ENCODE data around the gene KCNN3.
"Not testable (repeated sequence)": the region's sequence is repeated elsewhere in the genome, so short reads cannot be mapped to it uniquely, and the experiment has no call there.

DNA sequence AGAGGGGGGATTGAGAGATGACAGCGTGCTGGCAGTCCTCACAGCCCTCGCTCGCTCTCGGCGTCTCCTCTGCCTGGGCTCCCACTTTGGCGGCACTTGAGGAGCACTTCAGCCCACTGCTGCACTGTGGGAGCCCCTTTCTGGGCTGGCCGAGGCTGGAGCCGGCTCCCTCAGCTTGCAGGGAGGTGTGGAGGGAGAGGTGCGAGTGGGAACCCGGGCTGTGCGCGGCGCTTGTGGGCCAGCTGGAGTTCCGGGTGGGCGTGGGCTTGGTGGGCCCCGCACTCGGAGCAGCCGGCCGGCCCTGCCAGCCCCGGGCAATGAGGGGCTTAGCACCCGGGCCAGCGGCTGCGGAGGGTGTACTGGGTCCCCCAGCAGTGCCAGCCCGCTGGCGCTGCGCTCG is 192.2 kb downstream of the KCNN3 start:
- TF ChIP-seq, protein P1, sequence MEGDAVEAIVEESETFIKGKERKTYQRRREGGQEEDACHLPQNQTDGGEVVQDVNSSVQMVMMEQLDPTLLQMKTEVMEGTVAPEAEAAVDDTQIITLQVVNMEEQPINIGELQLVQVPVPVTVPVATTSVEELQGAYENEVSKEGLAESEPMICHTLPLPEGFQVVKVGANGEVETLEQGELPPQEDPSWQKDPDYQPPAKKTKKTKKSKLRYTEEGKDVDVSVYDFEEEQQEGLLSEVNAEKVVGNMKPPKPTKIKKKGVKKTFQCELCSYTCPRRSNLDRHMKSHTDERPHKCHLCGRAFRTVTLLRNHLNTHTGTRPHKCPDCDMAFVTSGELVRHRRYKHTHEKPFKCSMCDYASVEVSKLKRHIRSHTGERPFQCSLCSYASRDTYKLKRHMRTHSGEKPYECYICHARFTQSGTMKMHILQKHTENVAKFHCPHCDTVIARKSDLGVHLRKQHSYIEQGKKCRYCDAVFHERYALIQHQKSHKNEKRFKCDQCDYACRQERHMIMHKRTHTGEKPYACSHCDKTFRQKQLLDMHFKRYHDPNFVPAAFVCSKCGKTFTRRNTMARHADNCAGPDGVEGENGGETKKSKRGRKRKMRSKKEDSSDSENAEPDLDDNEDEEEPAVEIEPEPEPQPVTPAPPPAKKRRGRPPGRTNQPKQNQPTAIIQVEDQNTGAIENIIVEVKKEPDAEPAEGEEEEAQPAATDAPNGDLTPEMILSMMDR (IDR thresholded peaks at IDR 0.05): not testable (repeated sequence)
- TF ChIP-seq POLR2A, POLR2AphosphoS5, EP300 (IDR thresholded peaks at IDR 0.05): not testable (repeated sequence)
